Endothelial cell of umbilical vein (primary cell): ENCODE results near the gene ITGA11.

Experiments
- POLR2AphosphoS5 ChIP-seq: IDR thresholded peaks from 2 replicates; pipeline ENCODE4 v1.6.1; 2012; ENCODE audit warnings: low read depth, mild to moderate bottlenecking, control low read depth, low read length, moderate library complexity; ENCODE audit not compliant: insufficient read depth
- TF ChIP-seq, protein P1 (sequence below), 2 donors: IDR thresholded peaks; 1 replicate in 1 of 2; 2 replicates in 1 of 2; pipeline ENCODE4 v1.5.1; 2011; ENCODE audit warnings: low read length in 2 of 2, mild to moderate bottlenecking in 2 of 2, moderate library complexity in 2 of 2, control low read depth in 1 of 2, inconsistent platforms in 1 of 2, low read depth in 1 of 2; ENCODE audit not compliant: insufficient read depth in 1 of 2; ENCODE audit errors: extremely low read depth in 1 of 2

DNA sequence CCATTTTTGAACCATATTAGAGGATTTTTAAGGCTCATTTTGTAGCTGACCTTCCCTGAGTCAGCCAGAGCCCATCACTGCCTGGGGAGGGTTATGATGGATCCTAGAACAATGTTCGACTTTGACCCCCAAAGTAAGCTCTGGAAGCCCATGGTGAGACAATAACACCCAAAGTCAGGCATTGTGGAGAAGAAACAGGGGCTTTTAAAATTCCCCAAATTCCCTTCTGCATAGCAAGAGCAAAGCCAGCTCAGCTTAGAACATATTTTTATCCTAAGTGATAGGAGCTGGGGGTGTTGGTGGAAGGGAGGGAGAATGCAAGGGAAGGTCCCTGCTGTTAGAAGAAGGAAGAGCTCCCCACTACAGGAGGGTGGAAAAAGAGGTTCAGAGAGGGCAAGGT lies 4.0 kb downstream of the ITGA11 start:
- TF ChIP-seq, protein P1, sequence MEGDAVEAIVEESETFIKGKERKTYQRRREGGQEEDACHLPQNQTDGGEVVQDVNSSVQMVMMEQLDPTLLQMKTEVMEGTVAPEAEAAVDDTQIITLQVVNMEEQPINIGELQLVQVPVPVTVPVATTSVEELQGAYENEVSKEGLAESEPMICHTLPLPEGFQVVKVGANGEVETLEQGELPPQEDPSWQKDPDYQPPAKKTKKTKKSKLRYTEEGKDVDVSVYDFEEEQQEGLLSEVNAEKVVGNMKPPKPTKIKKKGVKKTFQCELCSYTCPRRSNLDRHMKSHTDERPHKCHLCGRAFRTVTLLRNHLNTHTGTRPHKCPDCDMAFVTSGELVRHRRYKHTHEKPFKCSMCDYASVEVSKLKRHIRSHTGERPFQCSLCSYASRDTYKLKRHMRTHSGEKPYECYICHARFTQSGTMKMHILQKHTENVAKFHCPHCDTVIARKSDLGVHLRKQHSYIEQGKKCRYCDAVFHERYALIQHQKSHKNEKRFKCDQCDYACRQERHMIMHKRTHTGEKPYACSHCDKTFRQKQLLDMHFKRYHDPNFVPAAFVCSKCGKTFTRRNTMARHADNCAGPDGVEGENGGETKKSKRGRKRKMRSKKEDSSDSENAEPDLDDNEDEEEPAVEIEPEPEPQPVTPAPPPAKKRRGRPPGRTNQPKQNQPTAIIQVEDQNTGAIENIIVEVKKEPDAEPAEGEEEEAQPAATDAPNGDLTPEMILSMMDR (IDR thresholded peaks at IDR 0.05; ENCODE audit: extremely low read depth in 1 of 2, insufficient read depth in 1 of 2, low read depth in 1 of 2, low read length in 2 of 2), result no peak
- no peak for TF ChIP-seq POLR2AphosphoS5
